Effector CD8-positive, alpha-beta T cell (primary cell): ENCODE data around the gene GCC2.
"Not testable (repeated sequence)": the region's sequence is repeated elsewhere in the genome, so short reads cannot be mapped to it uniquely, and the experiment has no call there.

ENCODE experiments used
- DNase-seq: peaks from one replicate; lab custom pipeline; 2025; lab: John Stamatoyannopoulos, UW

GCC2 gene

DNA sequence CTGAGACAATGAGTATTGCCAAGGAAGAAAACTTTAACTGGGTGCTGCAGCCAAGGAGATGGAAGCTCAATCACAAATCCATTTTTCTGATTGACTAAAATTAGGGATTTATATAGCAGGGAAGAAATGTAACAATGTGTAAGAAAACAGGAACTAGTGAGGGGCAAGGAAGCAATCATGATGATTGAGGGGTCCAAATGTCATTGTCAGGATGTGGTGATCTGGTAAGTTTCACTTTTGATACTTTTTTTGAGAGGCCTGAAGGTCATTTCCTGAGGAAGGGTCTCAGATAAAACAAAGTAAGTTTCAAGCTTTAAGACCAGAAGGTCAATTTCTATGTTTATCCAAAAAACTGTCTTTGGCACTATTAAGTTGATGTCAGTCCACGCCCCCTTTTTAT lies 12.0 kb upstream of the GCC2 start:
- no peak for DNase-seq

GRCh38 chr2:108441712-108442111 lies 7.3 kb upstream of the GCC2 start:
- DNase-seq: no peak

DNA sequence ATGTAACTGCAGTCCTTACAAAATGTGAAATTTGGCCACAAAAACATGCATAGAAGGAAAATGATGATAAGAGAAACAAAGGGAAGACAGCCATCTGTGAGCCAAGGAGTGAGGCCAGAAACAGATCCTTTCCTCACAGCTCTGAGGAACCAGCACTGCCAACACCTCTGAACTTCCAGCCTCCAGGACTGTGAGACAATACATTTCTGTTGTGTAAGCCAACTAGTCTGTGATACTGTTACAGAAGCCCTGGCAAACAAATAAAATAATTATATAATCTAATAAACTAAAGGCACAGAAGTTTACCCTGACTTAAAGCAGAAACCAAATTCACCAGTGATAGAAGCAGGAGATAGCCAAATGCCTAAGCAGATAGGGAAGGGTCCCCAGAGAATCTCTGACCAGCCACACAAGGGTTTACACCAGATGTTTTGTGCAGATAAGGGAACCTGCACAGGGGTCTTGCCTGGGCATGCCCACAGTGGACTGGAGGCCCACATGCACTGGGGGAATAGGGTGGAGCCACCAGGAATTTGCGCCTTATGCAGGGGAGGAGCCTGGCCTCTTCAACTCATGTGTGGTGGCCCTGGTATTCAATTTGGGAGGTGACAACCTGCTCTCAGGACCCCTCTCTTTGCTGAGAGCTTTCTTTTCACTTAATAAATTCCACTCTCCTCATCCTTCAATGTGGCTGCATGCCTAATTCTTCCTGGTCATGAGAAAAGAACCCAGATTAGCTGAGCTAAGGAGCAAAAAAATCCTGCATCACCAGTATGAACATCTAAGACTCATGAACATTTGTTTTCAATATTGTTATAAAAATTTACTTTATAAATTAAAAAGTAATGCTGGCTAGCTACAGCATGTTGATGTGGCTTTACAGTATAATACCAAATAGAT lies 3.8 kb upstream of the GCC2 start:
- DNase-seq: no peak

- DNase-seq: no peak
Measured at GRCh38 chr2:108446703-108447102, 2.3 kb upstream of the GCC2 start.

DNA sequence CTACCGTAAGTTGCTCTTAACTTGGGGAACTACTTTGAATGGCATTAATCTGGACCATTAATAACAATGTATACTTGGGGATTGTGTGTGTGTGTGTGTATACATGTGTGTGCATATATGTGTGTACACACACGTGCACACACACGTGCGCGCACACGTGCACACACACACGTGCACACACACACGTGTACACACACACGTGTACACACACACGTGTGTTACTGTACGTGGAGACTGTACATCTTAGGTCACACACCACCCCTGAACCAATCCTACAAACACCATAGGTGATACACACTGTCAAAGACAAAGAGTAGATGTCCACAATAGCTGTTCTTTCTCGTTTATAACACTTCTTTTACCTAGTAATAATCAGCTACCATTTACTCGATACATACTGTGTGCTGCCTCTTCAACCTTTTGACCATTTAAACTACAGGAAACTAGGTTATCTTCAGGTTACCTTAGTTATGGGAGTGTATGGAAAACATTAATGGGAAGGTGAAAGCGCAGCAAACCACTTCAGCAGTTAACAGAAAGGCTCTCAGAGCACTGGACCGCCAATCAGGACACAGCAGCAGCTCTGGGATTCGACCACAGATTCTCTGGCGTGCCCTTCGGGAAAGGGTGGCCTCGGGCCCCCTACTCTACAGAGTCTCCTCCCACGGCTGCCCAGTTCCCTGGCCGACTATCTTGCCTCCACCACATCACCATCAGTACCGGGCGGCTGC lies 894 bp upstream of the GCC2 start:
- DNase-seq: no peak

DNA sequence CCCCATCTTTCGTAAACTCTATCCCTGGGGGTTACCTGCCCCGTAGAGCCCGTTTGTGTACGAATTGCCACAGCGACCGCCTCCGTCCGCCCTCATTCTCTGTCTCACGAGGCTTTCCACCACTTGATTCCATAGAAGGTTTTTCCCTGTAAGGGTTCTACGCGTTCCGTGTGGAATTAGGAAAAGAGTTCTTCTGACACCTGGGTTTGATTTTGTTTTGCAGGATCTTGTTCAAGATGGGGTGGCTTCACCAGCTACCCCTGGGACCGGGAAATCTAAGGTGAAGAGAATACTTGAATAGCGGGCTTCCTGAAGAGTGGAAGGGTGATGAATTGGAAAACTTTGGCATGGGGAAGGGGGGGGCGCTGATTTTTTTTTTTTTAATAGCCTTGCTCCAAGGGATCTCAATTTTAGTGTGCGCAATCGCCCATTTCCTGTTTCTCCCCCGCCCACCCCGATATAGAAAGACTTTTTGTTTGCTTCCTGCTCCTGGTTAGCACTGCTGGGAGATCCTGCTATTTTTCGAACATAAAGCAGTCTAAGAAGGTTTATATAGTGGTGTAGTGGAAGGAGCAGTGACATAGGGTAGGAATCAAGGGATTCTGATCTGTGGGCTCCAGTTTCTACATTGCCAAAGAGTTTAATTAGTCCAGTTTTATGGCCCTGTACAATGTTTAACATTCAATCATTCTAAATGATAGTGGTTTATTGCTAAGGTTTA lies 564 bp downstream of the GCC2 start:
- peak; percentile 16 for DNase-seq

DNA sequence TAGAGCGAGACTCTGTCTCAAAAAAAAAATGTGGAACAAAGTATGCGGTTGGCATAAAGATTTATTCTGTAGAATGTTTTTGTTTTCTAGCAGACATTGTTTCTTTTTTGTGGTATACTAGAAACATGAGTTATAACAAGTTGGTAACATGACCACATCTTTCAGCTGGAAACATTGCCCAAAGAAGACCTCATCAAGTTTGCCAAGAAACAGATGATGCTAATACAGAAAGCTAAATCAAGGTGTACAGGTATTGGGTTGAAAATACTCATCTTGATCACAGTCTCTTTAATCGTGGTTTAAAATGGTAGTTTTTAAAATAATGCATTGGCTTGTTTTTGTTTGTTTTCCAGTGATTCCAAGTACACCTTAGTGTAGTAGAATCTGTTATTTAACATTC lies 1.9 kb downstream of the GCC2 start:
- DNase-seq: no peak

- no peak for DNase-seq
Measured at GRCh38 chr2:108451976-108452375, 3.0 kb downstream of the GCC2 start.

- not testable (repeated sequence) for DNase-seq
Measured at GRCh38 chr2:108453530-108453929, 4.5 kb downstream of the GCC2 start.

DNA sequence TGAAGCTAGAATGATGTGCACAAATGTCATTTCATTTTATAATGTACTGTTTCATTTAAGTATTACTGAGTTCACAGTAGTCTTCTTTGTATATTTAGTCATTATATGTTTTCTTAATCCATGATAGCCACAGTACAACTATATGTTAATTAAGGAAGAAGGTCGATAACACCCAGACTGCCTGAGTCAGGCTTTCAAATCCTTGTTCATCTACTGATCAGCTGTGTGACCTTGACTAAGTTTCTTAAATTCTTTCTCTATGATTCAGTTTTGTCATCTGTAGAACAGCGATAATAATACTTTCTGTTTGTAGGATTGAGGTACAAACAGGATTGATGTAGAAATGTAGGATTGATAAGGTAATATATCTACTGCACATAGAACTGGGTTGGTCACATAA lies 5.4 kb downstream of the GCC2 start:
- no peak for DNase-seq

GRCh38 chr2:108455571-108455970 lies 6.6 kb downstream of the GCC2 start:
- DNase-seq: no peak

DNA sequence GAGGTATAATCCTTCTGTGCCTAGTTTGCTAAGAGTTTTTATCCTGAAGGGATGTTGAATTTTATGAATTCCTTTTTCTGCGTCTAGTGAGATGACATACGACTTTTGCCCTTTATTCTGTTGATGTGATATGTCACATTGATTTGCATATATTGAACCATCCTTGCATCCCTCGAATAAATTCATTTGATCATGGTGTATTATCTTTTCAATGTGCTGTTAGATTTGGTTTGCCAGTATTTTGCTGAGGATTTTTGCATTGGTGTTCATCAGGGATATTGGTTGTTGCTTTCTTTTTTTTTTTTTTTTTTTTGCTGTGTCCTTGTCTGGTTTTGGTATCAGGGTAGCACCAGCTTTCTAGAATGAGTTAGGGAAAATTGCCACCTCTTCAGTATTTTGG lies 9.1 kb downstream of the GCC2 start:
- DNase-seq: no peak

- DNase-seq: no peak
Measured at GRCh38 chr2:108459441-108459840, 10.4 kb downstream of the GCC2 start.

DNA sequence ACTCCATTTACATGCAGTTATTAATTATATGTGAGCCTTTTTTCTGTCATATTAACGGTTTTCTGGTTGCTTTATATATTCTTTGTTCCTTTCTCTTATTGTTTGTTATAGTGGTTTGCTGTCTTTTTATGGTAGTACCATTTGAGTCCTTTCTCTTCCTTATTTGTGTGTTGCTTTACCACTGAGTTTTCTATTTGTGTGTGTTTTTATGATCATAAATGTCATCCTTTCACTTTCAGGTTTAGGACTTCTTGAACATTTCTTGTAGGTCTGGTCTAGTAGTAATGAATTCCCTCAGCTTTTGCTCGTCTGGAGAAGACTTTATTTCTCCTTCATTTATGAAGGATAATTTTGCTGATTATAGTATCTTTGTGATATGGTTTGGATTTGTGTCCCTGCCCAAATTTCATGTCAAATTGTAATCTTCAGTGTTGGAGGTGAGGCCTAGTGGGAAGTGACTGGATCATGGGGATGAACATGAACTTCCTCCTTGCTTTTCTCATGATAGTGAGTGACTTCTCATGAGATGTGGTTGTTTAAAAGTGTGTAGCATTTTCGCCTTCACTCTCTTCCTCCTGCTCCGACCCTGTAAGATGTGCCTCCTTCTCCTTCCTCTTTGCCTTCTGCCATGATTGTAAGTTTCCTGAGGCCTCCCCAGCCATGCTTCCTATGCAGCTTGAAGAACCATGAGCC lies 11.5 kb downstream of the GCC2 start:
- DNase-seq: no peak

DNA sequence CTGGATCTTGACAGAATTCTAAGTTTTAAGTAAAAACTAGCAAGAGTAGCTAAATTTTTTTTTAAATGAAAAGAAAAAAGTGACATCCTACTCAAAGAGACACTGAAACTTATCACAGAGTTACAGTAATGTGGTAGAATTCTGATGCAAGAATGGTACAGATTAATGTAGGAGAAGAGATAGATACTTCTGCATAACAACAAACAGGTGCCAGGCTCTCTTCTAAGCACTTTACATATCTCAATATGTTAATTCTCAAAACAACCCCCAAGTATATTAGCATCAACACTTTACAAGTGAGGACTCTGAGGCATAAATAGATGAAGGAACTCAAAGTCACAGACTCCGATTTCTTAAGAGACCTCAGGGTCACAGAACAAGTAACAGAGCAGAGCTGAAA lies 28.1 kb downstream of the GCC2 start:
- no peak for DNase-seq

DNA sequence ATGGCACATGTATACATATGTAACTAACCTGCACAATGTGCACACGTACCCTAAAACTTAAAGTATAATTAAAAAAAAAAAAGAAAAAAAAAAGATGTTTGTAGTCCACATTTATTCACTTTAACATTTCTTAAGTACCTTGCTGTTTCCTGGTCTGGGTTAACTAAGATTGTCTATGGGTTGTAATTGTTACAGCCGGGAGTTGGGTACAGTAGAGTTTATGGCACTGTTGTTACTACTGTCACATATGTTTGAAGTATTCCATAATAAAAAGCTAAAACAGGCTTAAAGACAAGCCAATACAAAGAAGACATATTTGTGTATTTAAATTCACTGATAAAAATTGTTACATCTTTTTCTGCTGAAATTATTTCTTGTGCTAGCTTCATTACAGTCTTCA lies 36.2 kb downstream of the GCC2 start:
- no peak for DNase-seq

- no peak for DNase-seq
Measured at GRCh38 chr2:108490506-108491122, 41.6 kb downstream of the GCC2 start.

DNA sequence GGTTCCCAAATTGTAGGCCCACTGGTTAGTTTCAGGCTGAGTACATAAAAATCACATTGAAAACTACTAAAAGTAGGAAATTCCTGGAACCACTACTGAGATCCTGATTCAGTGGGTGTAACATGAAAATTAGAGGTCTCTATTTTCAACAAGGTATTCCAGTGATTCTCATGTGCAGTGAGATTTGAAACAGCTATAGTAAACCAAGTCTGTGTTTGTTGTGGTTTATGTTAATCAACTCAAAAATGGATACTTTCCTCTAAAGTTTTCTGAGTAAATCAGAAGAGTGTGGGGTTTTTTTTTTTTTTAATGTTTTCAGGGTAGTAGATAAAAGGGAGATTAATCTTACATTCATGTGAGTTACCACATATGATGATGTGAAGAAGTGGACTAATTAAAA lies 42.8 kb downstream of the GCC2 start:
- no peak for DNase-seq

GRCh38 chr2:108492364-108492763 lies 43.4 kb downstream of the GCC2 start:
- DNase-seq: no peak

- DNase-seq: not testable (repeated sequence)
Measured at GRCh38 chr2:108496167-108496566, 47.2 kb downstream of the GCC2 start.

GRCh38 chr2:108507620-108508019 lies 58.6 kb downstream of the GCC2 start:
- not testable (repeated sequence) for DNase-seq

GRCh38 chr2:108512431-108512830 lies 63.4 kb downstream of the GCC2 start:
- not testable (repeated sequence) for DNase-seq
